ENCODE results near the gene PRM1. TPM values are rescaled to one million over a fixed set of nuclear protein-coding genes. Genes with fewer than 3 reads are reported as not detected.
A peak's percentile ranks its signal among the peaks of the same experiment; 100 is the strongest.

Gene PRM1
- total RNA-seq, 2 experiments from 2014 or later, result not detected

DNA sequence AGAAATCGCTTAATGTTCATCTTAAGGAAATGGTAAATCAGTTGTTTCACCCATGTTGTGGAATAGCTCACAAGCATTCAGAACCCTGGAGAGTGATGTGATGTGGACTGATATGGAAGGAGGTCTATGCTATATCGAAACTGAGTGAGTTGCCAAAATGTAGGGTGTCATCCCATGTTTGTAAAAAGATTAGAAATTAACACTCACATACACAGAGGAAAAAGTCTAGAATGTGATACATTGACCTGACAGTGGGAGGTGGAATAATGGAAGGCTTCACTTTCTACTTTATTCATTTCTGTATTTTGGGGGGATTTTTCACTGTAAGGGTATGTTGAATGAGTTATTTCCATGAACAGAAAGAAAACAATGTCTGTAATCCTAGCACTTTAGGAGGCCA lies 4.7 kb upstream of the PRM1 start:
- H3K4me3 Mint-ChIP-seq, result no peak overlapping the region
- peaks cover 2% of the 10 kb centered on the region for H3K9me3 Mint-ChIP-seq
- H3K4me1 Mint-ChIP-seq, result peaks cover 10% of the 10 kb centered on the region
- H3K27me3 Mint-ChIP-seq, result peaks cover 14% of the 10 kb centered on the region
- ATAC-seq (ENCODE audit: low read depth) (no peak), DNase-seq (no peak)
- no peak overlapping the region for H3K27ac Mint-ChIP-seq
- POLR2A ChIA-PET, result interaction anchor here (1.0 kb wide), 1 partner anchor 12 kb away, joined by 3 read pairs; the partner anchor contains the start of gene PRM3
- H3K36me3 Mint-ChIP-seq, result peaks cover 4% of the 10 kb centered on the region

DNA sequence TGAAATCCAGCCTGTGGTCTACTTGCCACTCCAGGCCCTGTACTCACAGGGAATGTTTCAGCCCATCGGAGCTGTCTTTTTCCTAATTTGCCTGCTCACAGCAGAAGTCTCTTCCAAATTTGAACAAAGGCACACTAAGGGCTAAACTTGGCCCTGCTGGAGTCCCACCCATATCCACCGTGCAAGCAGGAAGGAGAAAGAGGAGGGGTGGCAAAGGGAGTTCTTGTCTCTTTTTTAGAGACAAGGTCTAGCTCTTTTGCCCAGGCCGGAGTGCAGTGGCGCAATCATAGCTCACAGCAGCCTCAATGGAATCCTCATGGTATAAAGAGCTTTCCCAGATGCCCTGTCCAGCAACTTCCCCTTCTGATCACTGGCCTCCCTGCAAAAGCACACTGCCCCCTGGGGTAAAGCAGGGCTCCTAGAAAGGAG lies 2.7 kb upstream of the PRM1 start:
- peaks cover 2% of the 10 kb centered on the region for H3K9me3 Mint-ChIP-seq
- peaks cover 4% of the 10 kb centered on the region for H3K36me3 Mint-ChIP-seq
- H3K4me1 Mint-ChIP-seq, result peaks cover 18% of the 10 kb centered on the region
- no peak overlapping the region for H3K27ac Mint-ChIP-seq
- no peak overlapping the region for H3K4me3 Mint-ChIP-seq
- ATAC-seq (ENCODE audit: low read depth) (no peak), DNase-seq (no peak)
- POLR2A ChIA-PET, result interaction anchor here (0.9 to 1.7 kb wide), 4 partner anchors 10 to 24 kb away, joined by 3 to 4 read pairs (median 3); partner anchors contain the start of gene PRM3
- peaks cover 12% of the 10 kb centered on the region for H3K27me3 Mint-ChIP-seq

DNA sequence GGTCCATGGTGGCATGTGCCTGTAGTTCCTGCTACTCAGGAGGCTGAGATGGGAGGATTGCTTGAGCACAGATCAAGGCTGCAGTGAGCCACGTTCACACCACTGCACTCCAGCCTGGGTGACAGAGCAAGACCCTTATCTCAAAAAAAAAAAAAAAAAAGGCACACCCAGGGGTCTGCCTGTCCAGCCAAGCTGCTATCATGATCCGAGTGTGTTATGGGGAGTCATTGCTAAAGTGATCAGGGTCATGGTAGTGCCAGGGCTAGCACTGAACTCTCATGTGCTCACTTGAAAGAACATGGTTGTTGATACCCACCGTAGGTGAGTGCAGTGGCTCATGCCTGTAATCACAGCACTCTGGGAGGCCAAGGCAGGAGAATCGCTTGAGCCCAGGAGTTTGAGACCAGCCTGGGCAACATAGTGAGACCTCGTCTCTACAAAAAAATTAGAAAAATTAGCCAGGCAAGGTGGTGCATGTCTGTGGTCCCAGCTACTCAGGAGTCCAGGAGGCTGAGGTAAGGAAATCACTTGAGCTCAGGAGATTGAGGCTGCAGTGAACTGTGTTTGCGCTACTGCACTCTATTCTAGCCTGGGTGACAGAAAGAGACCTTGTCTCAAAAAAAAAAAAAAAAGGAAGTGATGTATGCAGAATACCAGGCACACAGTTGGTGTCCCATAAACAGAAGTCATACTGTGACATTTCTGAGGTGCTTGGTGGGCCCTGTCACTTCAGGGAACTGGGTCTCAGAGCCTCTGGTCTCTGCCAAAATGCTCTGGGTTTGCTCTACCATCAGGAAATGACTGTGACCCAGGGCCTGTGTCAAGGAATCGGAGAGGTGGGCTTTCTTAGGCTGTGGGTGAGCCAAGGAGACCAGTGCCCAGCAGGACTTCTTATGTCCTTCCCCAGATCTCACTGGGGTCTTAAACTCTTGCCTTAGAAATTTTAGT lies 2.2 kb downstream of the PRM1 start:
- POLR2A ChIA-PET, result no interaction called here
- Mint-ChIP-seq H3K27me3 (peaks cover 9% of the 10 kb centered on the region), H3K36me3 (peaks cover 1% of the 10 kb centered on the region), H3K4me3 (no peak overlapping the region), H3K4me1 (peaks cover 12% of the 10 kb centered on the region), H3K9me3 (no peaks in the 10 kb centered on the region), H3K27ac (peak overlapping the region; percentile 2)
- ATAC-seq (ENCODE audit: low read depth) (no peak), DNase-seq (no peak)

DNA sequence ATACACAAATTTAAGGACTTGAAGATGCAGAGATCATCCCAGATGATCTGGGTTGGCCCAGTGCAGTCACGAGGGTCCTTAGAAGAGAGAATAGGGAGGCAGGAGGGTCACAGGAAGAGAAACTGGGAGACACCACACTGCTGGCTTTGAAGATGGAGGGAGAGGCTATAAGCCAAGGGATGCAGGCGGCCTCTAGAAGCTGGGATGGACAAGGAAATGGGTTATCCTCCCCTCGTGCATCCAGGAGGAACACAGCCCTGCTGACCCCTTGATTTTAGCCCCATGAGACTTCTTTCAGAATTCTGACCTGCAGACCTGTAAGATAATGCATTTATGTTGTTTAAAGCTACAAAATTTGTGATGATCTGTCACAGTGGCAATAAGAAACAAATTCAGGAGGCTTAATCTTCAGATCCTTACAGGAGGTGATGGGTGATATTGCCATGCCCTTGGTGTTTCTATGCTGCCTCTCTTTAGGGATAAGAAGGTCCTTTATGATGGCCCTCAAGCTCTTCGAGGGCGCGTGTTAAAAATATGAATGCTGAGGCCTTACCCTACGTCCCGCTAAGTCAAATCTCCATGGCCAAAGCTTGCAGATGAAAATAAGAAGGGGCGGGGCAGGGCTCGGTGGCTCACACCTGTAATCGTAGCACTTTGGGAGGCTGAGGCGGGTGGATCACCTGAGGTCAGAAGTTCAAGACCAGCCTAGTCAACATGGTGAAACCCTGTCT lies 3.4 kb downstream of the PRM1 start:
- H3K27me3 Mint-ChIP-seq, result peaks cover 9% of the 10 kb centered on the region

DNA sequence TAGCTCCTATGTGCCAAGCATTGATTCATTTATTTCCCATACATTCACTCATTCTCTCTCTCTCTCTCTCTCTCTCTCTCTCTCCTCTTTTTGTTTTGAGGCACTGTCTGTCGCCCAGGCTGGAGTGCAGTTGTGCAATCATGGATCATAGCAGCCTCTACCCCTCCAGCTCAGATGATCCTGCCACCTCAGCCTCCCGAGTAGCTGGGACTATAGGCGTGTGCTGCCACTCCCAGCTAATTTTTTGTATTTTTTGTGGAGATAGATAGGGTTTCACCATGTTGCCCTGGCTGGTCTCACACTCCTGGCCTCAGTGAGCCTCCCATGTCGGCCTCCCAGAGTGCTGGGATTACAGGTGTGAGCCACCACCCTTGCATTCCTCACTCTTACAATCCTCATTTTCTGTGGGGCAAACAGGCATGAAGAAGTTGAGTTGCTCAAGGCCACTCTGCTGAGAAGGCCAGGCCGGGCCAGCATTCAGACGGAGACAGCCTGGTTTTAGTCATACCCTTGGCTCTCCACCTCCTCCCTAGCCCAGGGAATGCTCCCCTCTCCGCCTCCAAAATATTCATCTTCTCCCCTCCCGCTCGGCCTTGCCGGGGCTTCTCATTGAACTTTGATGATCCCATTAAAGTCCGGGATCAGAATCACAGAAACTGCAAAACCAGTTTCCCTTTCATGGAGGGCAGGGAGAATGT lies 4.1 kb downstream of the PRM1 start:
- Mint-ChIP-seq H3K27me3 (peaks cover 6% of the 10 kb centered on the region), H3K4me3 (no peak overlapping the region), H3K36me3 (no peaks in the 10 kb centered on the region), H3K9me3 (no peaks in the 10 kb centered on the region), H3K27ac (no peak overlapping the region), H3K4me1 (peaks cover 12% of the 10 kb centered on the region)
- no peak for ATAC-seq (ENCODE audit: low read depth)
- no peak for DNase-seq
- POLR2A ChIA-PET, result interaction anchor here (0.9 to 1.1 kb wide), 2 partner anchors 19 to 22 kb away, joined by 3 to 4 read pairs; no protein-coding TSS in a partner anchor

More for the DNA sequence above, 3.4 kb downstream of the PRM1 start:
- H3K36me3 Mint-ChIP-seq, result no peaks in the 10 kb centered on the region
- DNase-seq (no peak), ATAC-seq (ENCODE audit: low read depth) (no peak)
- peaks cover 12% of the 10 kb centered on the region for H3K4me1 Mint-ChIP-seq
- no peak overlapping the region for H3K4me3 Mint-ChIP-seq
- H3K9me3 Mint-ChIP-seq, result no peaks in the 10 kb centered on the region
- no peak overlapping the region for H3K27ac Mint-ChIP-seq
- POLR2A ChIA-PET, result interaction anchor here (1.1 kb wide), 1 partner anchor 22 kb away, joined by 4 read pairs; no protein-coding TSS in a partner anchor

DNA sequence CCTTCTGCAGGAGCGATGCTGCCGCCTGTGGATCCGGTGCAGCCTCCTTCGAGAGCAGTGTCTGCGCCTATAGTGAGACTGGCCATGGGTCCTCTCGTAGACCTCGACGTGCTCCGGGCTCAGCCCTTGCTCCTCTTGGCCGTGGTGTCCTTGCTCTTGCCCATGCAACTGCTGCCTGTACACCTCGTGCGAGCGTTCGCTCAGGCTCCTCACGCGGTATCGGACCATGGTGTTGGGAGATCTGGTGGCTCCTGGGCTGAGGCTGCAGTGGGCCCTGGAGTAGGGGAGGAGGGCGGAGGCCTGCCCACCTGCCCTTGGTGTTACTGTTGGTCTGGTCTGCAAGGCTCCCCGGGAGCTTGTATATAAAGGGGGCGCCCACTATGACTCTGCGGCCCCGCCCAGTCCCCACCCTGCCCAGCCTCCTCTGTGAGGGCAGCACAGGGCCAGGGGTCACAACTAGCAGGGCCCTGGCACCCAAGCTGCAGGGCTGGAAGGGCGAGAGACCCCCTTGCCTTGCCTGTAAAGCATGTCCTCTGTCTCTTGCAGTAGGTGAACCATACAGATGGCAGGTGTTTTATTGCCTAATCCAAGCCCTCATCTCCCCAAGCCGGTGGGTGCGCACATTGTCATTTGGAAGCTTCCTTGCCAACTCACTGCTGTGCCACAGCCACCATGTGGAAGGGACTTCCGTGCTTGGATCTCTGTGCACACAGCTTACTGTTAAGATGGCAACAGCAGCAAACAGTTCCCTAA lies 4.8 kb downstream of the PRM1 start, which contains the start of gene PRM2:
Gene PRM2, minus strand, starts transcription at position 338 of the 753 bp plus-strand sequence. Its CDS starts 110 bp downstream, at position 228.
- POLR2A ChIA-PET, result interaction anchor here (0.9 kb wide), 1 partner anchor 18 kb away, joined by 3 read pairs; no protein-coding TSS in a partner anchor
- no peaks in the 10 kb centered on the region for H3K36me3 Mint-ChIP-seq
- no peak within 1 kb of the TSS for H3K27ac Mint-ChIP-seq

DNA sequence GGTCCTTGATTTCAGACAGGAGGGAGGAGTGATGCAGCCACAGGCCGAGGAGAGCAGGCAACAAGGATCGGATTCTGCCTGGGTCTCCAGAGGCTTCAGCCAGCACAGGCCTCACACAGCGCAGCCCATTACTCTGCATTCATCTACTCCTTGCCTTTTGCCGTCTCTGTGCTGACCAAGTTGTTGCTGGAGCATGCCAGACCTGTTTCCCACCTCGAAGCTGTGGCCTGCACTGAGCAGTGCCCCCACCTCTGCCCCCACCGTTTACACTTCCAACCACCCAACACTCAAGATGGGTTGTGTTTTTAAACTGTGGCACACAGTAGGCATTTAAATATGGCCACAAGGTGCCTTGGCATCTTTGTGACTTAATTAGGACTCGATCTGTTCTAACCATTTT lies 6.2 kb downstream of the PRM1 start:
- peaks cover 11% of the 10 kb centered on the region for H3K4me1 Mint-ChIP-seq
- H3K27ac Mint-ChIP-seq, result no peak overlapping the region
- DNase-seq (no peak), ATAC-seq (ENCODE audit: low read depth) (no peak)
- H3K4me3 Mint-ChIP-seq, result no peak overlapping the region
- H3K9me3 Mint-ChIP-seq, result no peaks in the 10 kb centered on the region
- POLR2A ChIA-PET, result no interaction called here
- no peaks in the 10 kb centered on the region for H3K36me3 Mint-ChIP-seq
- peaks cover 5% of the 10 kb centered on the region for H3K27me3 Mint-ChIP-seq

More for the DNA sequence above, 4.8 kb downstream of the PRM1 start, which contains the start of gene PRM2:
- Mint-ChIP-seq H3K4me3 (no peak within 1 kb of the TSS), H3K9me3 (no peaks in the 10 kb centered on the region), H3K4me1 (peaks cover 12% of the 10 kb centered on the region), H3K27me3 (peaks cover 5% of the 10 kb centered on the region)
- DNase-seq, result no peak
- no peak for ATAC-seq (ENCODE audit: low read depth)

DNA sequence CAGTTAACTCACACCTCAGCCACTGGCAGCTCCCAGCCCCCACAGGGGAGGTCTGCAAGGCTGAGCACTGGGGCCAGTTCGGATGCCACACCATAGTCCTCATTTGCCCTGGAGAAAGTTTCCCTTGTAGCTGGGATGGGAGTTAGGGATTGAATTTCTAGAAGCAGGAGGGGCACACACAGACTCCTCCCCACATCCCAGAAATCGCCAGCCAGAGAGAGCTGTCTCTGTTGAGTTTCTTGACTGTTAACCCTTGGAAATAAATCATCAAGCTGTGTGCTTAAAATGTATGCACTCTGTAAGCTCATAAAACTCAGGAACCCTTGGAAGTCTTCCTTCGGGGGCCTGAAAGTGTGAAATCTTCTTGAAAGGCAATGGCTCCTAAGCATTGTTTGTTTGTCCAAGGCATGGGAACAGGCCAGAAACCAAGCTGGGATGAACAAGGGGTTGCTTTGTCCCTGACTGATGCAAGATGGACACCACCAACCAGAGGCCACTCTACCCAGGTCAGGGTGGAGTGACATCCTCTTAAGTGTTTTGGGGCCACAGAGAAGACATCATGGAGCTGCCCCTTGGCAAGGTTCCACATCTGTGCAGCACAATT lies 7.3 kb downstream of the PRM1 start:
- peaks cover 2% of the 10 kb centered on the region for H3K4me1 Mint-ChIP-seq
- H3K36me3 Mint-ChIP-seq, result no peaks in the 10 kb centered on the region
- peaks cover 5% of the 10 kb centered on the region for H3K27me3 Mint-ChIP-seq
- POLR2A ChIA-PET, result interaction anchor here (0.9 to 1.5 kb wide), 5 partner anchors 10 to 25 kb away, joined by 3 read pairs; no protein-coding TSS in a partner anchor
- no peak overlapping the region for H3K4me3 Mint-ChIP-seq
- DNase-seq (no peak), ATAC-seq (ENCODE audit: low read depth) (no peak)
- no peaks in the 10 kb centered on the region for H3K9me3 Mint-ChIP-seq
- H3K27ac Mint-ChIP-seq, result no peak overlapping the region

DNA sequence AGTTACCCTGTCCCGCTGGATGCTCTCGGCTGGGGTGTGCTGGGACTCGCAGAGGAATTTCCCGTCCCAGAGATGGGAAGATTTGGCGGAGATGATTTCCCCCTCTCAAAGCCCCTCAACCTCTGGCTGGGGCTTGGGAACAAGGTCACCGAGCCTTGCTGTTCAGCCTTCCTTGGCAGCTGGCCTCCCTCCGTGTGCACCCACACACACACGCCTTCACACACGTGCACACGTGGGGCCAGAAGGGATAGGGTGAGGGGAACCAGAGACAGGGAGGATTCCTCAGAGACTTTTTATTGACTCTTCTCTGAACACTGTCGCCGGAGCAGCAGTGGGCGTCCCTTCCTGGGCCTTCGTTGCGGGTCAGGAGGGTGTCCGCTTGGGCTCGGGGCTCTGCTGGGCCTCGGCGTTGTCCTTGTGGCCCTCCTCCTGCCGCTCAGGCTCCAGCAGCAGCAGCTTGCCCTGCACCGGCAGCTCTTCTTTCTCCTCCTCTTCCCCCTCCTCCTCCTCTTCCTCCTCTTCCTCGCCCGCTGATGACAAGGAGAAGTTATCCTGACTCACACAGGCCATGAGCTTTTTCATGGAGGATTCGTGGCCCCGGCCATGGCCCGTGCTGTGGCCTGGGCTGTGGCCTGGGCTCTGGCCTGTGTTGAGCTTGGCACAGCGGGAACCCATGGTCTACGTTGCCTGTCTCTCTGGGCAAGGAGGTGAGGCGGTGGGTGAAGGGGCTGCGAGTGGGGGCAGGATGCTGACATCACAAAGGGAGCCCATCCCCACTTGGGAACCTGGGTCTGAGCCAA lies 8.0 kb downstream of the PRM1 start, which contains the start of gene PRM3:
Gene PRM3, minus strand, starts transcription at position 709 of the 800 bp plus-strand sequence. Its CDS starts 34 bp downstream, at position 675.
- no peaks in the 10 kb centered on the region for H3K4me1 Mint-ChIP-seq
- peaks cover 3% of the 10 kb centered on the region for H3K36me3 Mint-ChIP-seq
- POLR2A ChIA-PET, result interaction anchor here (1.0 to 1.5 kb wide), 4 partner anchors 10 to 26 kb away, joined by 3 read pairs; no protein-coding TSS in a partner anchor
- ATAC-seq (ENCODE audit: low read depth), result no peak
- H3K4me3 Mint-ChIP-seq, result no peak within 1 kb of the TSS
- peaks cover 5% of the 10 kb centered on the region for H3K27me3 Mint-ChIP-seq
- no peak for DNase-seq
- no peak within 1 kb of the TSS for H3K27ac Mint-ChIP-seq
- H3K9me3 Mint-ChIP-seq, result peaks cover 3% of the 10 kb centered on the region

DNA sequence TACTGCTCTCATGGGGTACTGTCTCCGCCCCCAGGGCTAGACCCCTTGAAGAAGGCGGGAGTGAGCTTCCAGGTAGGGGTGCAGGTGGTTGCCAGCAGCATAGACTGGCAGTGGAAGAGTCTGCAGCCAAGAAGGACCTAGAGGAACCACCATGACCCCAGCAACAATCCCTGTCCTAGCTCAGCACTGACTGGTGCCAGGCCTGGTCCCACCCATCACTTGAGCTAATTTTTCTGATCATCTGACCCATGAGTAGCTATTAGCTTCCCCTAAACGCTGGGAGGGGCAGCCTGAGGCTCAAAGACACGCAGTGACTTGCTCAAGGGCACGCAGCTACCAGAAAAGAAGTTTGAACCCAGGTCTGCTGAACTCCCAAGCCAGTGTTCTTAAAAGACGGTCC lies 8.6 kb downstream of the PRM1 start:
- H3K9me3 Mint-ChIP-seq, result peaks cover 3% of the 10 kb centered on the region
- H3K36me3 Mint-ChIP-seq, result peaks cover 3% of the 10 kb centered on the region
- ATAC-seq (ENCODE audit: low read depth) (no peak), DNase-seq (no peak)
- H3K4me3 Mint-ChIP-seq, result no peak overlapping the region
- POLR2A ChIA-PET, result interaction anchor here (0.5 kb wide), 1 partner anchor 471 kb away, joined by 3 read pairs; no protein-coding TSS in a partner anchor
- no peak overlapping the region for H3K27ac Mint-ChIP-seq
- H3K4me1 Mint-ChIP-seq, result no peaks in the 10 kb centered on the region
- peaks cover 5% of the 10 kb centered on the region for H3K27me3 Mint-ChIP-seq

DNA sequence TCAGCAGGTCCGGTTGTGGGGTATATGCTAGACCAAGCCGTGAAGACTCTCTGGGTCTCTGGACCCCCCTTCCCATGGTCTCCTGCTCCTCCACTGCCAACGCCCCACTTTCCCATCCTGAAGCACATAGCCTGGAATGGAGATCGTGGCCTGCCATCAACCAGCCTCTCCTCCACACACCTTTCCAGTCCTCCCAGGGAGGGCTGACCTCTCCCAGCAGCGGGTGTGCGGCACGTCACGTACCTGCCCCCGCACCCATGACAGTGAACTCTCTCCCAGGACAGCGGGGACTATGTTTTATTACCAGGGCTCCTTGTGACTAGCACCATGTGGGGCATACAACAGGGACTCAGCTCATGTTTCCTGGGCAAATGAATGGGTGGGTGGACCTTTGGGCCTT lies 9.5 kb downstream of the PRM1 start:
- H3K27ac Mint-ChIP-seq, result no peak overlapping the region
- no peaks in the 10 kb centered on the region for H3K4me1 Mint-ChIP-seq
- no peak for ATAC-seq (ENCODE audit: low read depth)
- POLR2A ChIA-PET, result interaction anchor here (1.0 to 1.4 kb wide), 2 partner anchors 20 to 89 kb away, joined by 3 to 4 read pairs; no protein-coding TSS in a partner anchor
- H3K36me3 Mint-ChIP-seq, result peaks cover 3% of the 10 kb centered on the region
- peaks cover 5% of the 10 kb centered on the region for H3K27me3 Mint-ChIP-seq
- peaks cover 3% of the 10 kb centered on the region for H3K9me3 Mint-ChIP-seq
- DNase-seq, result no peak
- no peak overlapping the region for H3K4me3 Mint-ChIP-seq

Data from activated naive CD8-positive, alpha-beta T cell treated with anti-CD3 and anti-CD28 coated beads, Interleukin-2, amount 10 ng/mL, durations not matched to agents 7 days and 5 days (primary cell).